Measurements from ENCODE around the gene LURAP1L.

GRCh38 chr9:12859704-12860251 lies 85.0 kb downstream of the LURAP1L start:
- TF ChIP-seq CTCF (IDR thresholded peaks at IDR 0.05) (no peak), POLR2A (IDR thresholded peaks at IDR 0.05) (no peak)

Measured in tibial nerve (tissue), 3 donors.